ENCODE data around the gene ZMYM4.

ZMYM4 gene

DNA sequence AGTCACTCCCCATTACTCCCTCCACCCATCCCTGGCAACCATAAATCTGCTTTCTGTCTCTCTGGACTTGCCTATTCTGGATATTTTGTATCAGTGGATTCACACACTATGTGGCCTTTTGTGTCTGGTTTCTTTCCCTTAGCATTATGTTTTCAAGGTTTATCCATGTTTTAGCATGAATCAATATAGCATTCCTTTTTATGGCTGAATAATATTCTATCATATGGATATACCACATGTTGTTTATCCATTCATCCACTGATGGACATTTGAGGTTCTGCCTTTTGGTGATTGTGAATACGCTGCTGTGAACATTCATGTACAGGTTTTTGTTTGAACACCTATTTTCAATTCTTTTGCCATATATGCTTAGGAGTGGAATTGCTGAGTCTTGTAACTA, 140.4 kb downstream of the ZMYM4 start:
- Histone ChIP-seq H3K36me3 (ENCODE audit: control insufficient read depth in 1 of 2, insufficient read depth in 2 of 2, low read length in 2 of 2) (peaks cover 31 to 56% of the 10 kb centered on the region in 2 donors), H3K4me3 (ENCODE audit: low read depth in 1 of 2, low read length in 2 of 2) (no peak overlapping the region), H3K27ac (ENCODE audit: low read length) (no peak overlapping the region), H3K27me3 (ENCODE audit: low read depth, low read length) (no peaks in the 10 kb centered on the region), H3K9me3 (ENCODE audit: control insufficient read depth in 1 of 2, low read length in 2 of 2) (no peaks in the 10 kb centered on the region), H3K4me1 (ENCODE audit: control insufficient read depth in 1 of 2, insufficient read depth in 2 of 2, low read length in 2 of 2) (no peaks in the 10 kb centered on the region)

- Histone ChIP-seq H3K27ac (ENCODE audit: low read length) (no peak overlapping the region), H3K9me3 (ENCODE audit: control insufficient read depth in 1 of 2, low read length in 2 of 2) (no peaks in the 10 kb centered on the region), H3K27me3 (ENCODE audit: low read depth, low read length) (no peaks in the 10 kb centered on the region), H3K36me3 (ENCODE audit: control insufficient read depth in 1 of 2, insufficient read depth in 2 of 2, low read length in 2 of 2) (peaks cover 2 to 7% of the 10 kb centered on the region in 2 donors), H3K4me1 (ENCODE audit: control insufficient read depth in 1 of 2, insufficient read depth in 2 of 2, low read length in 2 of 2) (no peaks in the 10 kb centered on the region), H3K4me3 (ENCODE audit: low read depth in 1 of 2, low read length in 2 of 2) (no peak overlapping the region)
Observed at GRCh38 chr1:35426097-35426586, 157.6 kb downstream of the ZMYM4 start.

DNA sequence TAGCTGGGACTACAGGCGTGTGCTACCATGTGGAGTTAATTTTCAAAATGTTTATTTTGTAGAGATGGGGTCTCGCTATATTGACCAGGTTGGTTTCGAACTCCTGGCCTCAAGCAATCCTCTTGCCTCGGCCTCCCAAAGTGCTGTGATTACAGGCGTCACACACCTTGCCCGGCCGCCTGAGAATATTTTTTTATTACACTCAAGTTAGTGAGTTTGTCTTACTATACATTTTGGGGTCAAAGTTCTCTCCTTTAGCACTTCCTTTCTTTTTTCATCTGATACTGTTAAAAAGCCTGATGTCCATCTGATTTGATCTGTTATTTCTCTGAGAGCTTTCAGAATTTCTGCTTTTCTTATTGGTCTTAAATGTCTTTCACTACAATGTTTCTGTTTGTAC, 159.9 kb downstream of the ZMYM4 start:
- H3K4me1 ChIP-seq (ENCODE audit: control insufficient read depth in 1 of 2, insufficient read depth in 2 of 2, low read length in 2 of 2), result no peaks in the 10 kb centered on the region
- H3K9me3 ChIP-seq (ENCODE audit: control insufficient read depth in 1 of 2, low read length in 2 of 2), result no peaks in the 10 kb centered on the region
- peaks cover 7 to 14% of the 10 kb centered on the region in 2 donors for H3K36me3 ChIP-seq (ENCODE audit: control insufficient read depth in 1 of 2, insufficient read depth in 2 of 2, low read length in 2 of 2)
- no peak overlapping the region for H3K27ac ChIP-seq (ENCODE audit: low read length)
- H3K4me3 ChIP-seq (ENCODE audit: low read depth in 1 of 2, low read length in 2 of 2), result no peak overlapping the region
- H3K27me3 ChIP-seq (ENCODE audit: low read depth, low read length), result no peaks in the 10 kb centered on the region

DNA sequence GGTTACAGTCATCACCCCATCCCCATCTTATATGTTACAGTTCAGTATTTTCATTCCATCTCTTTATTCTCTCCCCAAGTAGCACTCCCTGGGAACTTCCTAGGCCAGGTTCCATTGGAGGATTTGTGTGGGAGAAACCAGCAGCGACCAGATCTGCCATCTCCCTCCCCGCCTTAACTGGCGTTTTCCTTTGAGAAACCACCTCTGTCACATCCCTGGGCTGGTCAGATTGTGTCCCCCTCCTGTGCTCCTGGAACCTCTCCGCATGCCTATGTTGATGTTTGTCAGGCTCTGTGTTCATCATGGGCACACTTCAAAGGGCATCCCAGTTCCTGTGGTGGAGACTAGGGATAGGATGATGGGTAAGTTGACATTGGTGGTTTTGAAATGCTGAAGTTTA, 162.3 kb downstream of the ZMYM4 start:
- Histone ChIP-seq H3K9me3 (ENCODE audit: control insufficient read depth in 1 of 2, low read length in 2 of 2) (no peaks in the 10 kb centered on the region), H3K27ac (ENCODE audit: low read length) (no peak overlapping the region), H3K4me1 (ENCODE audit: control insufficient read depth in 1 of 2, insufficient read depth in 2 of 2, low read length in 2 of 2) (no peaks in the 10 kb centered on the region), H3K27me3 (ENCODE audit: low read depth, low read length) (no peaks in the 10 kb centered on the region), H3K4me3 (ENCODE audit: low read depth in 1 of 2, low read length in 2 of 2) (no peak overlapping the region), H3K36me3 (ENCODE audit: control insufficient read depth in 1 of 2, insufficient read depth in 2 of 2, low read length in 2 of 2) (peaks cover 20 to 35% of the 10 kb centered on the region in 2 donors)

- Histone ChIP-seq H3K4me1 (ENCODE audit: control insufficient read depth in 1 of 2, insufficient read depth in 2 of 2, low read length in 2 of 2) (no peaks in the 10 kb centered on the region), H3K4me3 (ENCODE audit: low read depth in 1 of 2, low read length in 2 of 2) (no peak overlapping the region), H3K27ac (ENCODE audit: low read length) (no peak overlapping the region), H3K36me3 (ENCODE audit: control insufficient read depth in 1 of 2, insufficient read depth in 2 of 2, low read length in 2 of 2) (peaks cover 20 to 39% of the 10 kb centered on the region in 2 donors), H3K27me3 (ENCODE audit: low read depth, low read length) (no peaks in the 10 kb centered on the region), H3K9me3 (ENCODE audit: control insufficient read depth in 1 of 2, low read length in 2 of 2) (no peaks in the 10 kb centered on the region)
Observed at GRCh38 chr1:35431173-35431599, 162.7 kb downstream of the ZMYM4 start.

DNA sequence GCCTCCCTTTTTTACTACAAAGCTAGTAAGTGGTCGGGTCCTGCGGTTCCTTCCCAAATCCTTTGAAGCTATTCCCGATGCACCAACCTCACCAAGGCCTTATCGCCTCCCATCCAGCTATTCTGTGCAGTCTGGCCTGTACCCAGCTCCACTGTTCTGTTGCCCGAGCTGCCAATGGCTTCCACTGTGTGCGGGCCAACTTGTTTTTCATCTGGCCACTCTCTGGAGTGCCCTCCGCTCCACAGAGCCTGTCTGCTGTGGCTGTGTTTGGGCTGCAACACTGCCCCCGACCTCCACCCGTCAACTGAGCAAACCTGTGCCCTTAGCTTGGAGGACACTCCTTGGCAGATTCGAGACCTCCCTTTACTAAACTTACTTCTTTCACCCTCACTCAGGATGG, 163.7 kb downstream of the ZMYM4 start:
- Histone ChIP-seq H3K27me3 (ENCODE audit: low read depth, low read length) (no peaks in the 10 kb centered on the region), H3K4me1 (ENCODE audit: control insufficient read depth in 1 of 2, insufficient read depth in 2 of 2, low read length in 2 of 2) (no peaks in the 10 kb centered on the region), H3K36me3 (ENCODE audit: control insufficient read depth in 1 of 2, insufficient read depth in 2 of 2, low read length in 2 of 2) (peaks cover 20 to 50% of the 10 kb centered on the region in 2 donors), H3K27ac (ENCODE audit: low read length) (no peak overlapping the region), H3K9me3 (ENCODE audit: control insufficient read depth in 1 of 2, low read length in 2 of 2) (no peaks in the 10 kb centered on the region), H3K4me3 (ENCODE audit: low read depth in 1 of 2, low read length in 2 of 2) (no peak overlapping the region)

DNA sequence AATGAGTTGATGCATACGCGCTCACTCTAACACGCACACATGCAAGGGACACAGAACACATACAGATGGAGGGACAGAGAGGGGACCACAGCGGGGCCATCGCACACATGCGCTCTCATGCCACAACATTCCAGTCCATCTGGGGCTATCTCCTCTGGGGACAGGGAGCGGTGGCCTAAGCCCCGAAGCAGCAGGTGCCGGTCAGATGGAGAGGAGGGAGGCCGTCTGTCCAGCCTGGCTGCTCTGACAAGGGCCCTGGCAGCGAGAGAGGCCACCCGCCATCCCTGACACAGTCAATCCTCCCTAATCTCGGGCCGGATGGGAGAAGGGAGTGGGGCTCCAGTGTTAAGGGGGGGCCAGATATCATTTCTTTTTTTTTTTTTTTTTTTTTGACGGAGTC, 165.2 kb downstream of the ZMYM4 start:
- peaks cover 20 to 60% of the 10 kb centered on the region in 2 donors for H3K36me3 ChIP-seq (ENCODE audit: control insufficient read depth in 1 of 2, insufficient read depth in 2 of 2, low read length in 2 of 2)
- H3K4me1 ChIP-seq (ENCODE audit: control insufficient read depth in 1 of 2, insufficient read depth in 2 of 2, low read length in 2 of 2), result no peaks in the 10 kb centered on the region
- no peak overlapping the region for H3K27ac ChIP-seq (ENCODE audit: low read length)
- no peaks in the 10 kb centered on the region for H3K9me3 ChIP-seq (ENCODE audit: control insufficient read depth in 1 of 2, low read length in 2 of 2)
- no peak overlapping the region for H3K4me3 ChIP-seq (ENCODE audit: low read depth in 1 of 2, low read length in 2 of 2)
- H3K27me3 ChIP-seq (ENCODE audit: low read depth, low read length), result no peaks in the 10 kb centered on the region

DNA sequence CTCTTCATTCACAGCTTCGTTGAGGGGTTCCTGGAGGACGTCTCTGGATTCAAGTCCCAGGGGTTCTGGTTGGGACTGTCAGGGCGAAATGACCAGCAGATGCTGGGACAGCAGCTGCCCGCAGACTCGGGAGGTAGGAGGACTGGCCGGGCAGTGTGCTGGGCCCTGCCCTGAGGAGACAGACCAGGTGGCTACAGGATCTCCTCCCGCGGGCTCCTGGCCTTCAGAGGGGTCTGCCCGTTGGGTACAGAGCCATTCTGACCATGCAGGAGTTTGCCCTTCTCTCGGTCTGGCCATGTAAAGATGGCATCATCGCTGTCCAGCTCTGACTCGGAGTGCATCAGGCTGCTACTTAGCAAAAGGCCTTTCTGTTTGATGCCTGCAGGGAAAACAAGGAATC, 166.2 kb downstream of the ZMYM4 start:
- Histone ChIP-seq H3K4me3 (ENCODE audit: low read depth in 1 of 2, low read length in 2 of 2) (no peak overlapping the region), H3K4me1 (ENCODE audit: control insufficient read depth in 1 of 2, insufficient read depth in 2 of 2, low read length in 2 of 2) (no peaks in the 10 kb centered on the region), H3K27ac (ENCODE audit: low read length) (no peak overlapping the region), H3K36me3 (ENCODE audit: control insufficient read depth in 1 of 2, insufficient read depth in 2 of 2, low read length in 2 of 2) (peaks cover 28 to 70% of the 10 kb centered on the region in 2 donors), H3K27me3 (ENCODE audit: low read depth, low read length) (no peaks in the 10 kb centered on the region), H3K9me3 (ENCODE audit: control insufficient read depth in 1 of 2, low read length in 2 of 2) (no peaks in the 10 kb centered on the region)

GRCh38 chr1:35436078-35436477, 167.6 kb downstream of the ZMYM4 start:
- H3K27me3 ChIP-seq (ENCODE audit: low read depth, low read length), result no peaks in the 10 kb centered on the region
- no peak overlapping the region for H3K4me3 ChIP-seq (ENCODE audit: low read depth in 1 of 2, low read length in 2 of 2)
- no peak overlapping the region for H3K27ac ChIP-seq (ENCODE audit: low read length)
- H3K36me3 ChIP-seq (ENCODE audit: control insufficient read depth in 1 of 2, insufficient read depth in 2 of 2, low read length in 2 of 2), result peaks cover 40 to 77% of the 10 kb centered on the region in 2 donors
- no peaks in the 10 kb centered on the region for H3K4me1 ChIP-seq (ENCODE audit: control insufficient read depth in 1 of 2, insufficient read depth in 2 of 2, low read length in 2 of 2)
- no peaks in the 10 kb centered on the region for H3K9me3 ChIP-seq (ENCODE audit: control insufficient read depth in 1 of 2, low read length in 2 of 2)

GRCh38 chr1:35437200-35437599, 168.7 kb downstream of the ZMYM4 start:
- H3K27me3 ChIP-seq (ENCODE audit: low read depth, low read length), result no peaks in the 10 kb centered on the region
- no peaks in the 10 kb centered on the region for H3K9me3 ChIP-seq (ENCODE audit: control insufficient read depth in 1 of 2, low read length in 2 of 2)
- no peaks in the 10 kb centered on the region for H3K4me1 ChIP-seq (ENCODE audit: control insufficient read depth in 1 of 2, insufficient read depth in 2 of 2, low read length in 2 of 2)
- no peak overlapping the region for H3K27ac ChIP-seq (ENCODE audit: low read length)
- peaks cover 43 to 86% of the 10 kb centered on the region in 2 donors for H3K36me3 ChIP-seq (ENCODE audit: control insufficient read depth in 1 of 2, insufficient read depth in 2 of 2, low read length in 2 of 2)
- no peak overlapping the region for H3K4me3 ChIP-seq (ENCODE audit: low read depth in 1 of 2, low read length in 2 of 2)

DNA sequence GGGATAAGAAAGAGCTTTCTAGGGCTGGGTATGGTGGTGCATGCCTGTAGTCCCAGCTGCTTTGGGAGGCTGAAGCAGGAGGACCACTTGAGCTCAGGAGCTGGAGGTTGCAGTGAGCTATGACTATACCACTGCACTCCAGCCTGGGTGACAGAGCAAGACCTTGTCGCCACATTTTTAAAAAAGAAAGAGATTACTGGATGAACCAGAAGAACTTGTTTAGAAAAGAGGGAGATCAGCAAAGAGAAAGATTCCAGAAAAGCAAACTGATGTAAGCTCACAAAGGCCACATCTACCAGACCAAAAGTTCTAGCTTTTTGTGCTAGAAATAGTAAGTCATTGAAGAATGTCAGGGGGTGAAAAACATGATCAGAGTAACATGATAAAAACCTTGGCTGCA, 171.1 kb downstream of the ZMYM4 start:
- no peaks in the 10 kb centered on the region for H3K4me1 ChIP-seq (ENCODE audit: control insufficient read depth in 1 of 2, insufficient read depth in 2 of 2, low read length in 2 of 2)
- no peaks in the 10 kb centered on the region for H3K27me3 ChIP-seq (ENCODE audit: low read depth, low read length)

DNA sequence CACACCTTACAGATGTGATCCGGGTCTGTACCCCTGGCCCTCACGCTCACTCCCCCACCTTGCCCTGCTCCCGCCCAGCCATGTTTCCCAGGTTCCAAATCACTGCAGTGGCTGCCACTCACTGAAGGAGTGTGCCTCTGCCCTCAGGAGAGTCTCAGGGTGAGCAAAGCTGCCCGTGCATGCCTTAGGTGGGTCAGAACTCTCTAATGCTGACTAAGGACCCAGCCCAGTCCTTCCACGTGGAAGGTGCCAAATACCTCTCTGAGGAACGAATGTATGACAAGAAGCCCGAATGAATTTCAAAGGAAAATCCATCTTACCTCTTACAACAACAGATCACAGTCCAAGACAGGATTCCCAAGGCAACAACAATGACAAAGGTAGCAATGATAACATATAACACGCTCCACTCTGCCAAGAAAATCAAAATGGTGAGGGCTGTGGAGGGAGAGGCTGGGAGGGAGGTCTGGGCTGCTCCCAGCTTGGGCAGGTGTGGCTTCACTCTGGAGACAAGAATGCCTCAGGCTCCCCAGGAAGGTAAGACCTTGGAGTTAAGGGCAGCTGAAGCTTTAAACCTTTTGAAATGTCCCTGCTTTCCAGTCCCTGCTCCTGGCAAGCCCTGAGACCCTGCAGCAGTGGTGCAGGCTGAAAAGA, 173.5 kb downstream of the ZMYM4 start:
- Histone ChIP-seq H3K36me3 (ENCODE audit: control insufficient read depth in 1 of 2, insufficient read depth in 2 of 2, low read length in 2 of 2) (peaks cover 66 to 83% of the 10 kb centered on the region in 2 donors), H3K27ac (ENCODE audit: low read length) (no peak overlapping the region), H3K4me3 (ENCODE audit: low read depth in 1 of 2, low read length in 2 of 2) (no peak overlapping the region), H3K9me3 (ENCODE audit: control insufficient read depth in 1 of 2, low read length in 2 of 2) (no peaks in the 10 kb centered on the region), H3K4me1 (ENCODE audit: control insufficient read depth in 1 of 2, insufficient read depth in 2 of 2, low read length in 2 of 2) (no peaks in the 10 kb centered on the region), H3K27me3 (ENCODE audit: low read depth, low read length) (no peaks in the 10 kb centered on the region)

More for the DNA sequence above, 171.1 kb downstream of the ZMYM4 start:
- H3K27ac ChIP-seq (ENCODE audit: low read length), result no peak overlapping the region
- no peaks in the 10 kb centered on the region for H3K9me3 ChIP-seq (ENCODE audit: control insufficient read depth in 1 of 2, low read length in 2 of 2)
- peaks cover 52 to 86% of the 10 kb centered on the region in 2 donors for H3K36me3 ChIP-seq (ENCODE audit: control insufficient read depth in 1 of 2, insufficient read depth in 2 of 2, low read length in 2 of 2)
- no peak overlapping the region for H3K4me3 ChIP-seq (ENCODE audit: low read depth in 1 of 2, low read length in 2 of 2)

Data from muscle layer of duodenum (tissue), 2 donors.